Small intestine (tissue), 7 donors: Measurements from ENCODE around the gene METTL8. TPM values are rescaled to one million over a fixed set of nuclear protein-coding genes. Genes with fewer than 3 reads are reported as not detected.

ENCODE experiments used
- DNase-seq, 2 donors: peaks; one replicate each; pipeline versions ENCODE4 v3.0.0 to v3.0.0-alpha.2; 2013
- FAIRE-seq: peaks from 2 replicates; lab custom pipeline; 2012; peaks lifted over from hg19 to GRCh38; lab: Jason Lieb, UNC
- H3K27ac ChIP-seq, 3 donors: one replicate each; pipeline ENCODE4 v1.5.1; 2013; ENCODE audit warnings: low read length in 2 of 3, mild to moderate bottlenecking in 2 of 3, control low read depth in 1 of 3, inconsistent platforms in 1 of 3, low read depth in 1 of 3, moderate library complexity in 1 of 3
- H3K27me3 ChIP-seq, 3 donors: one replicate each; pipeline ENCODE4 v1.6.1; 2013; ENCODE audit warnings: low read length in 3 of 3, inconsistent platforms in 1 of 3; ENCODE audit not compliant: control insufficient read depth in 3 of 3, insufficient read depth in 3 of 3
- H3K36me3 ChIP-seq, 3 donors: one replicate each; pipeline ENCODE4 v1.6.1; 2013; ENCODE audit warnings: low read length in 3 of 3, inconsistent platforms in 1 of 3, low read depth in 1 of 3, mild to moderate bottlenecking in 1 of 3, moderate library complexity in 1 of 3; ENCODE audit not compliant: control insufficient read depth in 3 of 3, insufficient read depth in 2 of 3
- H3K4me1 ChIP-seq, 3 donors: one replicate each; pipeline ENCODE4 v1.6.1; 2013; ENCODE audit warnings: low read length in 2 of 3, inconsistent platforms in 1 of 3, low read depth in 1 of 3, mild to moderate bottlenecking in 1 of 3, moderate library complexity in 1 of 3; ENCODE audit not compliant: control insufficient read depth in 3 of 3, insufficient read depth in 2 of 3
- H3K4me3 ChIP-seq, 3 donors: one replicate each; pipeline ENCODE4 v1.5.1; 2013; ENCODE audit warnings: low read length in 3 of 3, control low read depth in 1 of 3, inconsistent platforms in 1 of 3, low read depth in 1 of 3, mild to moderate bottlenecking in 1 of 3, moderate library complexity in 1 of 3
- H3K9me3 ChIP-seq, 2 donors: one replicate each; pipeline ENCODE4 v1.6.1; 2013; ENCODE audit warnings: low read depth in 1 of 2, low read length in 1 of 2; ENCODE audit not compliant: control insufficient read depth in 2 of 2, insufficient read depth in 1 of 2
- WGBS, 3 donors: extraction: QIAGEN DNeasy Blood & Tissue Kit; methylation state at CpG; one replicate each; pipeline ENCODE4 v1.1.7; 2013; 5-methylcytosine and 5-hydroxymethylcytosine counted together
- polyA plus RNA-seq, 4 donors: library from polyadenylated mRNA; stranded (reverse) in 3 of 4; unstranded in 1 of 4; fragments of 200-250 nt in 3 of 4; fragments of 120-200 nt in 1 of 4; gene quantifications; one replicate each; pipeline versions ENCODE4 v1.2.1 to v1.2.3, GENCODE V29; 2013
- donor health status: healthy with polysubstance abuse.
- donor health status: control.
- donor health status: control.
- donor health status: Bipolar disorder and iron deficiency.
- donor health status: healthy.

METTL8 gene
- polyA plus RNA-seq, 4 donors = 2.2 to 14.5 (median 7.4) TPM

GRCh38 chr2:171323971-171324528, 109.7 kb downstream of the METTL8 start:
- WGBS, 3 donors = 75 to 88% (median 76%) methylated on average over 5 of the region's 5 CpGs
- H3K9me3 ChIP-seq = no peaks in the 10 kb centered on the region
- no peak overlapping the region for H3K27ac ChIP-seq

GRCh38 chr2:171322928-171323327, 110.9 kb downstream of the METTL8 start:
- 93 to 97% (median 94%) methylated on average over 4 of the region's 4 CpGs for WGBS, 3 donors
- Histone ChIP-seq H3K9me3 (no peaks in the 10 kb centered on the region), H3K36me3 (peaks cover 0 to 5% (median 3%) of the 10 kb centered on the region in 3 donors), H3K27ac (no peak overlapping the region), H3K27me3 (no peaks in the 10 kb centered on the region), H3K4me1 (no peaks in the 10 kb centered on the region), H3K4me3 (no peak overlapping the region)
- no peak for FAIRE-seq
- no peak for DNase-seq

More at GRCh38 chr2:171323971-171324528, 109.7 kb downstream of the METTL8 start:
- H3K36me3 ChIP-seq = peaks cover 0 to 5% (median 3%) of the 10 kb centered on the region in 3 donors
- no peak overlapping the region for H3K4me3 ChIP-seq
- no peaks in the 10 kb centered on the region for H3K27me3 ChIP-seq
- H3K4me1 ChIP-seq = no peaks in the 10 kb centered on the region
- FAIRE-seq (no peak), DNase-seq (peak in 1 of 2 donors; percentile 33)

- DNase-seq = no peak
- Histone ChIP-seq H3K27ac (no peak overlapping the region), H3K27me3 (no peaks in the 10 kb centered on the region), H3K4me3 (no peak overlapping the region), H3K36me3 (peaks cover 0 to 5% (median 3%) of the 10 kb centered on the region in 3 donors), H3K9me3 (no peaks in the 10 kb centered on the region), H3K4me1 (no peaks in the 10 kb centered on the region)
- no peak for FAIRE-seq
Measured at GRCh38 chr2:171320731-171321130, 113.1 kb downstream of the METTL8 start.

GRCh38 chr2:171320208-171320621, 113.6 kb downstream of the METTL8 start:
- FAIRE-seq = no peak

GRCh38 chr2:171319164-171319810, 114.5 kb downstream of the METTL8 start:
- FAIRE-seq (no peak), DNase-seq (no peak)
- Histone ChIP-seq H3K27me3 (no peaks in the 10 kb centered on the region), H3K4me3 (no peak overlapping the region), H3K36me3 (peaks cover 0 to 5% (median 3%) of the 10 kb centered on the region in 3 donors), H3K27ac (peak overlapping the region in 1 of 3 donors; percentile 61), H3K9me3 (no peaks in the 10 kb centered on the region), H3K4me1 (no peaks in the 10 kb centered on the region)
- 63 to 79% (median 65%) methylated on average over 12 of the region's 12 CpGs for WGBS, 3 donors

More at GRCh38 chr2:171320208-171320621, 113.6 kb downstream of the METTL8 start:
- Histone ChIP-seq H3K9me3 (no peaks in the 10 kb centered on the region), H3K27me3 (no peaks in the 10 kb centered on the region), H3K36me3 (peaks cover 0 to 5% (median 3%) of the 10 kb centered on the region in 3 donors), H3K27ac (peak overlapping the region in 1 of 3 donors; percentile 52), H3K4me1 (no peaks in the 10 kb centered on the region), H3K4me3 (no peak overlapping the region)
- 80 to 87% (median 81%) methylated on average over 5 of the region's 5 CpGs for WGBS, 3 donors
- no peak for DNase-seq

GRCh38 chr2:171318463-171318934, 115.3 kb downstream of the METTL8 start:
- 50 to 70% (median 62%) methylated on average over 6 of the region's 6 CpGs for WGBS, 3 donors
- peak overlapping the region in 1 of 3 donors; percentile 18 for H3K27ac ChIP-seq
- no peak for DNase-seq

GRCh38 chr2:171317492-171318125, 116.2 kb downstream of the METTL8 start:
- FAIRE-seq = no peak
- Histone ChIP-seq H3K4me1 (no peaks in the 10 kb centered on the region), H3K4me3 (no peak overlapping the region), H3K36me3 (peaks cover 0 to 3% (median 2%) of the 10 kb centered on the region in 3 donors), H3K27me3 (no peaks in the 10 kb centered on the region), H3K27ac (no peak overlapping the region), H3K9me3 (peaks cover 0 to 2% of the 10 kb centered on the region in 2 donors)
- WGBS, 3 donors = 69 to 76% (median 72%) methylated on average over 4 of the region's 4 CpGs
- DNase-seq = no peak

More at GRCh38 chr2:171318463-171318934, 115.3 kb downstream of the METTL8 start:
- H3K9me3 ChIP-seq = no peaks in the 10 kb centered on the region
- H3K4me1 ChIP-seq = no peaks in the 10 kb centered on the region
- no peak for FAIRE-seq
- no peaks in the 10 kb centered on the region for H3K27me3 ChIP-seq
- H3K36me3 ChIP-seq = peaks cover 0 to 5% (median 3%) of the 10 kb centered on the region in 3 donors
- H3K4me3 ChIP-seq = no peak overlapping the region

GRCh38 chr2:171316755-171317337, 116.9 kb downstream of the METTL8 start:
- Histone ChIP-seq H3K27me3 (no peaks in the 10 kb centered on the region), H3K4me1 (no peaks in the 10 kb centered on the region), H3K9me3 (peaks cover 0 to 10% of the 10 kb centered on the region in 2 donors), H3K4me3 (no peak overlapping the region), H3K27ac (no peak overlapping the region), H3K36me3 (peaks cover 0 to 3% (median 2%) of the 10 kb centered on the region in 3 donors)
- FAIRE-seq (no peak), DNase-seq (no peak)
- WGBS, 3 donors = 89 to 94% (median 91%) methylated on average over 7 of the region's 7 CpGs
